ENCODE measurements around the gene PDHX. TPM values are rescaled to one million over a fixed set of nuclear protein-coding genes. Genes with fewer than 3 reads are reported as not detected.
"Not testable (repeated sequence)": the region's sequence is repeated elsewhere in the genome, so short reads cannot be mapped to it uniquely, and the experiment has no call there.

Gene PDHX
- total RNA-seq, 1 donor from 2014 or later, result 44.0 TPM

GRCh38 chr11:34909955-34910354 lies 6.5 kb upstream of the PDHX start:
- Mint-ChIP-seq H3K4me1 (ENCODE audit: low read depth, unreplicated experiment) (peaks cover under 1% of the 10 kb centered on the region), H3K27me3 (ENCODE audit: low read depth, unreplicated experiment) (no peaks in the 10 kb centered on the region), H3K27ac (ENCODE audit: unreplicated experiment) (no peak overlapping the region), H3K9me3 (ENCODE audit: unreplicated experiment) (no peaks in the 10 kb centered on the region), H3K36me3 (ENCODE audit: low read depth, unreplicated experiment) (peaks cover 6% of the 10 kb centered on the region), H3K4me3 (ENCODE audit: unreplicated experiment) (no peak overlapping the region)
- TF ChIP-seq CTCF (IDR thresholded peaks at IDR 0.05; ENCODE audit: insufficient read depth, low read depth, low read length) (no peak), EZH2 (IDR thresholded peaks at IDR 0.05; ENCODE audit: insufficient read depth, low read length) (no peak)
- no peak overlapping the region for H3K27ac ChIP-seq (ENCODE audit: low read depth, low read length)
- peaks cover under 1% of the 10 kb centered on the region for H3K4me1 ChIP-seq (ENCODE audit: insufficient read depth, low read length)
- no peak overlapping the region for H3K4me2 ChIP-seq (ENCODE audit: low read length)
- H2AFZ ChIP-seq (ENCODE audit: low read depth, low read length), result no peak overlapping the region
- FAIRE-seq (no peak), DNase-seq (ENCODE audit: low read depth) (no peak)
- no peak overlapping the region for H3K9ac ChIP-seq (ENCODE audit: low read length)
- no peaks in the 10 kb centered on the region for H3K9me3 ChIP-seq (ENCODE audit: insufficient read depth, low read depth, low read length)
- H3K79me2 ChIP-seq (ENCODE audit: insufficient read depth, low read length), result peaks cover 28% of the 10 kb centered on the region
- peaks cover 15% of the 10 kb centered on the region for H4K20me1 ChIP-seq (ENCODE audit: insufficient read depth, low read length)
- H3K4me3 ChIP-seq (ENCODE audit: insufficient read depth, low read depth, low read length), result no peak overlapping the region
- no peaks in the 10 kb centered on the region for H3K27me3 ChIP-seq (ENCODE audit: insufficient read depth, low read length)
- no peaks in the 10 kb centered on the region for H3K36me3 ChIP-seq (ENCODE audit: insufficient read depth, low read length)

DNA sequence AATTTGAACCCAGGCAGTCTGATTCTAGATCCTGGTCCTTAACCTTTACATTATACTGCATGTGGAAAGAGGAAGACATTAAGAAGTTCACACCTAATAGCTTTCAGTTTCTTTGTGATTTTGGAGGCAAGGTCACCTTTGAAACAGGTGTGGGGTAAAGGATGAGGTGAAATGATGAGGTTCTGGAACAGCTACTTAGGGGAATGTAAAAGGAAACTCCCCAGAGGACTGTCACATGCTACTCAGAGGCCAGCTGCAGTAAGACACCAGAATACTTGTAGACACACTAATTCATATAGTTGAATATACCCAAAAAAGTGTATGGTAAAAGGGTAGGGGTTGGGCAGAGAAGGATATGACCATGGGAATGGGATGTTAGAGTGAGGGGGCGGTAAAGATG lies 5.6 kb upstream of the PDHX start:
- H2AFZ ChIP-seq (ENCODE audit: low read depth, low read length), result no peak overlapping the region
- H3K9ac ChIP-seq (ENCODE audit: low read length), result no peak overlapping the region
- FAIRE-seq (no peak), DNase-seq (ENCODE audit: low read depth) (no peak)
- Mint-ChIP-seq H3K4me3 (ENCODE audit: unreplicated experiment) (no peak overlapping the region), H3K27ac (ENCODE audit: unreplicated experiment) (no peak overlapping the region), H3K27me3 (ENCODE audit: low read depth, unreplicated experiment) (no peaks in the 10 kb centered on the region), H3K4me1 (ENCODE audit: low read depth, unreplicated experiment) (peaks cover 2% of the 10 kb centered on the region), H3K9me3 (ENCODE audit: unreplicated experiment) (no peaks in the 10 kb centered on the region), H3K36me3 (ENCODE audit: low read depth, unreplicated experiment) (peaks cover 4% of the 10 kb centered on the region)
- no peak overlapping the region for H3K4me3 ChIP-seq (ENCODE audit: insufficient read depth, low read depth, low read length)
- H4K20me1 ChIP-seq (ENCODE audit: insufficient read depth, low read length), result peaks cover 15% of the 10 kb centered on the region
- H3K27ac ChIP-seq (ENCODE audit: low read depth, low read length), result no peak overlapping the region
- TF ChIP-seq CTCF (IDR thresholded peaks at IDR 0.05; ENCODE audit: insufficient read depth, low read depth, low read length) (no peak), EZH2 (IDR thresholded peaks at IDR 0.05; ENCODE audit: insufficient read depth, low read length) (no peak)
- H3K4me1 ChIP-seq (ENCODE audit: insufficient read depth, low read length), result peaks cover 5% of the 10 kb centered on the region
- no peak overlapping the region for H3K4me2 ChIP-seq (ENCODE audit: low read length)
- H3K9me3 ChIP-seq (ENCODE audit: insufficient read depth, low read depth, low read length), result no peaks in the 10 kb centered on the region
- peaks cover 29% of the 10 kb centered on the region for H3K79me2 ChIP-seq (ENCODE audit: insufficient read depth, low read length)
- H3K36me3 ChIP-seq (ENCODE audit: insufficient read depth, low read length), result no peaks in the 10 kb centered on the region
- no peaks in the 10 kb centered on the region for H3K27me3 ChIP-seq (ENCODE audit: insufficient read depth, low read length)

DNA sequence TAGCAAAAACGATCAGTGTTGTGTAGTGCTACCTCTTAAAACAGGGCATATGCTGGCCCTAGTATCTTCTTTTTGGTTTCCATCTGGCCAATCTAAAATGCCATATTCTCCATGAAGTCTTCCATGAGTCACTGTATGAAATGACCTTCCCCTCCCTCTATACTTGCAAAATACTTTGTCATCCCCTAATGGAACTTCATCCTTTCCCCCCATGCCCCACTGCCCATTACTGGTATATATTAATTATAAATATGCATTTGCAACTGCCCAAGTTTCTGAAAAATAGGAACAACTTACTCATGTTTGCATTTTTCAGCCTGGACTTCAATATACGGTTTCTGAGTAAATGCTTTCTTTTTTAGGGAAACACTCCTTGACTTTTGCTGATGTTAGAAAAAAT lies 4.7 kb upstream of the PDHX start:
- DNase-seq (ENCODE audit: low read depth) (no peak), FAIRE-seq (no peak)
- H2AFZ ChIP-seq (ENCODE audit: low read depth, low read length), result no peak overlapping the region
- H3K36me3 Mint-ChIP-seq (ENCODE audit: low read depth, unreplicated experiment), result peaks cover 4% of the 10 kb centered on the region
- no peak overlapping the region for H3K4me3 ChIP-seq (ENCODE audit: insufficient read depth, low read depth, low read length)
- H3K27ac Mint-ChIP-seq (ENCODE audit: unreplicated experiment), result no peak overlapping the region
- H4K20me1 ChIP-seq (ENCODE audit: insufficient read depth, low read length), result peaks cover 15% of the 10 kb centered on the region
- H3K9ac ChIP-seq (ENCODE audit: low read length), result no peak overlapping the region
- no peaks in the 10 kb centered on the region for H3K36me3 ChIP-seq (ENCODE audit: insufficient read depth, low read length)
- H3K27me3 ChIP-seq (ENCODE audit: insufficient read depth, low read length), result no peaks in the 10 kb centered on the region
- H3K27ac ChIP-seq (ENCODE audit: low read depth, low read length), result no peak overlapping the region
- H3K9me3 ChIP-seq (ENCODE audit: insufficient read depth, low read depth, low read length), result no peaks in the 10 kb centered on the region
- no peaks in the 10 kb centered on the region for H3K27me3 Mint-ChIP-seq (ENCODE audit: low read depth, unreplicated experiment)
- no peaks in the 10 kb centered on the region for H3K9me3 Mint-ChIP-seq (ENCODE audit: unreplicated experiment)
- peaks cover 2% of the 10 kb centered on the region for H3K4me1 Mint-ChIP-seq (ENCODE audit: low read depth, unreplicated experiment)
- H3K4me2 ChIP-seq (ENCODE audit: low read length), result no peak overlapping the region
- H3K4me1 ChIP-seq (ENCODE audit: insufficient read depth, low read length), result peaks cover 5% of the 10 kb centered on the region
- peaks cover 32% of the 10 kb centered on the region for H3K79me2 ChIP-seq (ENCODE audit: insufficient read depth, low read length)
- no peak overlapping the region for H3K4me3 Mint-ChIP-seq (ENCODE audit: unreplicated experiment)
- TF ChIP-seq CTCF (IDR thresholded peaks at IDR 0.05; ENCODE audit: insufficient read depth, low read depth, low read length) (no peak), EZH2 (IDR thresholded peaks at IDR 0.05; ENCODE audit: insufficient read depth, low read length) (no peak)

DNA sequence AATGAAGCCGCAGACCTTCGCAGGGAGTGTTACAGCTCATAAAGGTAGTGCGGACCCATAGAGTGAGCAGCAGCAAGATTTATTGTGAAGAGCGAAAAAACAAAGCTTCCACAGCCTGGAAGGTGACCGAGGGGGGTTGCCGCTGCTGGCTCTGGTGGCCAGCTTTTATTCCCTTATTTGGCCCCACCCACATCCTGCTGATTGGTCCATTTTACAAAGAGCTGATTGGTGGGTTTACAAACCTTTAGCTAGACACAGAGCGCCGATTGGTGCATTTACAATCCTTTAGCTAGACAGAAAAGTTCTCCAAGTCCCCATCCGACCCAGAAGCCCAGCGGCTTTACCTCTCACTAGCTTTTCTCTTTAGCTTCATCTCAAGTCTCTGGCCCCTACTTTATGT lies 2.9 kb upstream of the PDHX start:
- H2AFZ ChIP-seq (ENCODE audit: low read depth, low read length); H3K4me1 Mint-ChIP-seq (ENCODE audit: low read depth, unreplicated experiment); H3K9me3 Mint-ChIP-seq (ENCODE audit: unreplicated experiment); H3K36me3 ChIP-seq (ENCODE audit: insufficient read depth, low read length); H3K27ac ChIP-seq (ENCODE audit: low read depth, low read length); FAIRE-seq; H3K36me3 Mint-ChIP-seq (ENCODE audit: low read depth, unreplicated experiment); H3K27me3 ChIP-seq (ENCODE audit: insufficient read depth, low read length); H3K27me3 Mint-ChIP-seq (ENCODE audit: low read depth, unreplicated experiment); H3K4me3 ChIP-seq (ENCODE audit: insufficient read depth, low read depth, low read length); DNase-seq (ENCODE audit: low read depth); H3K27ac Mint-ChIP-seq (ENCODE audit: unreplicated experiment); H3K4me2 ChIP-seq (ENCODE audit: low read length); H3K9ac ChIP-seq (ENCODE audit: low read length); H3K9me3 ChIP-seq (ENCODE audit: insufficient read depth, low read depth, low read length); H3K4me3 Mint-ChIP-seq (ENCODE audit: unreplicated experiment): not testable (repeated sequence)
- peaks cover 42% of the 10 kb centered on the region for H3K79me2 ChIP-seq (ENCODE audit: insufficient read depth, low read length)
- peaks cover 14% of the 10 kb centered on the region for H4K20me1 ChIP-seq (ENCODE audit: insufficient read depth, low read length)
- peaks cover 10% of the 10 kb centered on the region for H3K4me1 ChIP-seq (ENCODE audit: insufficient read depth, low read length)
